Cardiac fibroblast (primary cell): ENCODE measurements around the gene TENM4.
"Not testable (repeated sequence)": the region's sequence is repeated elsewhere in the genome, so short reads cannot be mapped to it uniquely, and the experiment has no call there.

Experiments used
- DNase-seq, 2 donors: peaks; one replicate each; pipeline versions ENCODE4 v3.0.0 to v3.0.0-alpha.2; 2010; ENCODE audit warnings: low read depth in 2 of 2
- H3K4me3 ChIP-seq, 2 donors: replicated peaks in 1 of 2; 1 replicate in 1 of 2; 2 replicates in 1 of 2; pipeline ENCODE4 v1.5.1; 2011; ENCODE audit warnings: low read depth in 2 of 2, low read length in 2 of 2, mild to moderate bottlenecking in 2 of 2, moderate library complexity in 1 of 2
- TF ChIP-seq, protein P1 (sequence below): IDR thresholded peaks from one replicate; pipeline ENCODE4 v1.5.1; 2011; ENCODE audit warnings: low read depth, mild to moderate bottlenecking, low read length, inconsistent platforms

The TENM4 gene

DNA sequence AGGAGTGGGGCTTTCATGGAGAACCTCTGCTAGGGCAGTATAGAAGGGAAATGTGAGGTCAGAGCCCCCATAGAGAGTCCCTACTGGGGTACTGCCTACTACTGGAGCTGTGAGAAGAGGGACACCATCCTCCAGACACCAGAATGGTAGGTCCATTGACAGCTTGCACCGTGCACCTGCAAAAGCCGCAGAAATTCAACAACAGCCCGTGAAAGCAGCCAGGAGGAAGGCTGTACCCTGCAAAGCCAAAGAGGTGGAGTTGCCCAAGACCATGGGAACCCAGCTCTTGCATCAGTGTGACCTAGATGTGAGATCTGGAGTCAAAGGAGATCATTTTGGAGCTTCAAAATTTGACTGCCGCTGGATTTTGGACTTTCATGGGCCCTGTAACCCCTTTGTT lies 245.6 kb downstream of the TENM4 start:
- TF ChIP-seq, protein P1, sequence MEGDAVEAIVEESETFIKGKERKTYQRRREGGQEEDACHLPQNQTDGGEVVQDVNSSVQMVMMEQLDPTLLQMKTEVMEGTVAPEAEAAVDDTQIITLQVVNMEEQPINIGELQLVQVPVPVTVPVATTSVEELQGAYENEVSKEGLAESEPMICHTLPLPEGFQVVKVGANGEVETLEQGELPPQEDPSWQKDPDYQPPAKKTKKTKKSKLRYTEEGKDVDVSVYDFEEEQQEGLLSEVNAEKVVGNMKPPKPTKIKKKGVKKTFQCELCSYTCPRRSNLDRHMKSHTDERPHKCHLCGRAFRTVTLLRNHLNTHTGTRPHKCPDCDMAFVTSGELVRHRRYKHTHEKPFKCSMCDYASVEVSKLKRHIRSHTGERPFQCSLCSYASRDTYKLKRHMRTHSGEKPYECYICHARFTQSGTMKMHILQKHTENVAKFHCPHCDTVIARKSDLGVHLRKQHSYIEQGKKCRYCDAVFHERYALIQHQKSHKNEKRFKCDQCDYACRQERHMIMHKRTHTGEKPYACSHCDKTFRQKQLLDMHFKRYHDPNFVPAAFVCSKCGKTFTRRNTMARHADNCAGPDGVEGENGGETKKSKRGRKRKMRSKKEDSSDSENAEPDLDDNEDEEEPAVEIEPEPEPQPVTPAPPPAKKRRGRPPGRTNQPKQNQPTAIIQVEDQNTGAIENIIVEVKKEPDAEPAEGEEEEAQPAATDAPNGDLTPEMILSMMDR, result no peak
- no peak for DNase-seq
- no peak overlapping the region for H3K4me3 ChIP-seq

DNA sequence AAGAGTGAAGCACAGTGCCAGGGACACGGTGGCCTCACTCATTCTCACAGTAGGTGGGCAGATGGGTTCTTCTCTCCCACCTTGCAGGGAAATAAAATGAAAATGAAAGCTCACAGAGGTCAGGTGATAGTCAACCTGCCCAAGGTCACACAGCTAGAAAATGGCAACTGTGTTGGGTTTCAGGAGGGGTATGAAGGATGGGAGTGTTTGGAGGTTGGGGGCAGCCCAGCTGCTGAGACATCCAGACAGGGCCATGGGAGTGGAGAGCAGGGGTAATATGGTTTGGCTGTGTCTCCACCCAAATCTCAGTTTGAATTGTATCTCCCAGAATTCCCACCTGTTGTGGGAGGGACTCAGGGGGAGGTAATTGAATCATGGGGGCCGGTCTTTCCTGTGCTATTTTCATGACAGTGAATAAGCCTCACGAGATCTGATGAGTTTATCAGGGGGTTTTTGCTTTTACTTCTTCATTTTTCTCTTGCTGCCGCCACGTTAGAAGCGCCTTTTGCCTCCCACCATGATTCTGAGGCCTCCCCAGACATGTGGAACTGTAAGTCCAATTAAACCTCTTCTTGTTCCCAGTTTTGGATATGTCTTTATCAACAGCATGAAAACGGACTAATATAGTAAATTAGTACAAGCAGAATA lies 247.0 kb downstream of the TENM4 start:
- TF ChIP-seq, protein P1, result no peak
- H3K4me3 ChIP-seq, result no peak overlapping the region
- no peak for DNase-seq

DNA sequence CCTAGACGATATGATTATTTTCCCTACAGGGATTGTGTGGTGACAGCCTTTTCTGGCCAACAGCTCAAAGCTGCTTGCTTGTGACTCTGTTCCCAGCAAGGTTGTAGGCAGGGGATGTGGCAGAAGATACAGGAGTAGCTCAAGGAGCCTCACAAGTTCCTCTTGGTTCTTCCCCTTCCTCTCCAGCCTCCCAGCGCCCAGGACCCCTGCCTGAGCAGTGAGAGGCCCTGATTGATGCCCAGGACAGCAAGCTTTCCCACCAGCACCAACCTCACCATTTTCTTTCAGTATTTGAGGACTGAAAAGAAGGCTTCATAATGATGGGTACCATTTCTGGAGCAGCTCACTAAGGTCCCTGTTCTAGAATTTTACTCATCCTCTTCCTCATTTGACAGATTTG lies 248.0 kb downstream of the TENM4 start:
- no peak overlapping the region for H3K4me3 ChIP-seq
- DNase-seq, result no peak
- TF ChIP-seq, protein P1, result no peak

GRCh38 chr11:79191716-79192115 lies 249.1 kb downstream of the TENM4 start:
- not testable (repeated sequence) for DNase-seq

GRCh38 chr11:79190553-79190952 lies 250.3 kb downstream of the TENM4 start:
- not testable (repeated sequence) for H3K4me3 ChIP-seq, DNase-seq

More at GRCh38 chr11:79191716-79192115, 249.1 kb downstream of the TENM4 start:
- not testable (repeated sequence) for H3K4me3 ChIP-seq

DNA sequence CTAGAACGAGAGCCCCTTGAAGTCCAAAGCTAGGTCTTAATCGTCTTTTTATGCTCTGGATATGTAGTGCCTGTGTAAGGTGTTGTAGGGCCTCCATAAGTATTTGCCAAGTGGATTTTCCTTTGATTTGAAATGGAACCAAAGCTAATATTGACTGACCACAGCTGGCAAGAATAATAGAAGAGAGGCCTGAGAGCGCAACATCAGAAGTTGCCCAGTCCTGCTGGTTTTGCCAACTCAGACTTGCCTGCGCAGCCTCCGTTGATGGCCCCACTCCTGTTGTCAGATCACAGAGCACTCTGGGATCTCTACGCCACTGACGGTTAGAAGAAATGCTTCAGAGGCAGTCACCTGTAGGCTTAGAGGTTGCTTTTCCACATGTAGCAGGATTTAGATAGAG lies 251.2 kb downstream of the TENM4 start:
- DNase-seq, result no peak
- TF ChIP-seq, protein P1, result no peak
- no peak overlapping the region for H3K4me3 ChIP-seq

DNA sequence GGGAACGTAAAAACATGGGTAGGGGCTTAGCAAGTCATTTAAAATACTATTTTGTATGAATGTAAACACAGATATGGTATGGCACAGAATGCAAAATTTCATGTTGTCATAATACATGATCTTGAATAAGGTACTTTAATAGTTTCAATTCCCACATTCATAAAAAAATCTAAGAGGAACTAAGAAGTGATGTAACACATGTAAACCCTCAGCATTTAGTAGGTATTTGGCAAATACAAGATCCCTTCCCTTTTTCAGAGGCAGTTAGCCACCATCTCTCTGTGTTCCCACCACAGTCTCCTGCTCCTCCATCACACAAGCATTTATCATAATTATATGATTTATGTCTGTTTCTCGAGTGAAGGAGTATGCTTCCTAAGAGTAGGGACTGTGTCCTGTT lies 251.8 kb downstream of the TENM4 start:
- no peak overlapping the region for H3K4me3 ChIP-seq
- no peak for DNase-seq
- TF ChIP-seq, protein P1, result no peak

- TF ChIP-seq, protein P1, result no peak
- DNase-seq, result no peak
- no peak overlapping the region for H3K4me3 ChIP-seq
Observed at GRCh38 chr11:79186669-79187068, 254.2 kb downstream of the TENM4 start.
